ENCODE measurements around the gene GRID2IP. TPM values are rescaled to one million over a fixed set of nuclear protein-coding genes. Genes with fewer than 3 reads are reported as not detected.

The GRID2IP gene
- total RNA-seq, 4 donors from 2014 or later = 0.21 to 0.49 TPM; not detected in 2

- intact Hi-C loops (cut with DNase I; ENCODE audit: low total_unique reads) = no loop called here
- no peak overlapping the region for H3K4me3 ChIP-seq
- no peaks in the 10 kb centered on the region for H3K36me3 ChIP-seq
- H3K27me3 ChIP-seq = no peaks in the 10 kb centered on the region
- no peak overlapping the region for H3K27ac ChIP-seq
- TF ChIP-seq CTCF (IDR thresholded peaks at IDR 0.05) (no peak), POLR2A (IDR thresholded peaks at IDR 0.05) (no peak)
- no peaks in the 10 kb centered on the region for H3K9me3 ChIP-seq
- DNase-seq = no peak
- no peaks in the 10 kb centered on the region for H3K4me1 ChIP-seq
These were observed 16.6 kb upstream of the GRID2IP start for GRCh38 chr7:6567886-6568285.

GRCh38 chr7:6565655-6566054, 14.4 kb upstream of the GRID2IP start:
- H3K4me1 ChIP-seq = no peaks in the 10 kb centered on the region
- no peak for TF ChIP-seq CTCF (IDR thresholded peaks at IDR 0.05)
- no peak for TF ChIP-seq POLR2A (IDR thresholded peaks at IDR 0.05)
- H3K36me3 ChIP-seq = no peaks in the 10 kb centered on the region
- H3K27me3 ChIP-seq = no peaks in the 10 kb centered on the region
- intact Hi-C loops (cut with DNase I; ENCODE audit: low total_unique reads) = no loop called here
- DNase-seq = no peak
- H3K9me3 ChIP-seq = no peaks in the 10 kb centered on the region
- no peak overlapping the region for H3K27ac ChIP-seq
- H3K4me3 ChIP-seq = no peak overlapping the region

GRCh38 chr7:6563936-6564770, 12.9 kb upstream of the GRID2IP start:
- TF ChIP-seq CTCF (IDR thresholded peaks at IDR 0.05) (no peak), POLR2A (IDR thresholded peaks at IDR 0.05) (no peak)
- DNase-seq = no peak
- intact Hi-C loops (cut with DNase I; ENCODE audit: low total_unique reads) = no loop called here

GRCh38 chr7:6562106-6562505, 10.8 kb upstream of the GRID2IP start:
- Histone ChIP-seq H3K36me3 (no peaks in the 10 kb centered on the region), H3K4me1 (no peaks in the 10 kb centered on the region), H3K27me3 (no peaks in the 10 kb centered on the region), H3K9me3 (no peaks in the 10 kb centered on the region), H3K27ac (no peak overlapping the region), H3K4me3 (no peak overlapping the region)
- intact Hi-C loops (cut with DNase I; ENCODE audit: low total_unique reads) = no loop called here
- TF ChIP-seq POLR2A (IDR thresholded peaks at IDR 0.05) (no peak), CTCF (IDR thresholded peaks at IDR 0.05) (no peak)
- no peak for DNase-seq

More at GRCh38 chr7:6563936-6564770, 12.9 kb upstream of the GRID2IP start:
- no peaks in the 10 kb centered on the region for H3K4me1 ChIP-seq
- no peaks in the 10 kb centered on the region for H3K36me3 ChIP-seq
- H3K27ac ChIP-seq = no peak overlapping the region
- H3K4me3 ChIP-seq = no peak overlapping the region
- H3K27me3 ChIP-seq = no peaks in the 10 kb centered on the region
- no peaks in the 10 kb centered on the region for H3K9me3 ChIP-seq

GRCh38 chr7:6559896-6560295, 8.6 kb upstream of the GRID2IP start:
- DNase-seq = no peak
- H3K9me3 ChIP-seq = no peaks in the 10 kb centered on the region
- no peaks in the 10 kb centered on the region for H3K36me3 ChIP-seq
- no peak overlapping the region for H3K4me3 ChIP-seq
- TF ChIP-seq POLR2A (IDR thresholded peaks at IDR 0.05) (no peak), CTCF (IDR thresholded peaks at IDR 0.05) (no peak)
- H3K4me1 ChIP-seq = no peaks in the 10 kb centered on the region
- H3K27me3 ChIP-seq = no peaks in the 10 kb centered on the region
- intact Hi-C loops (cut with DNase I; ENCODE audit: low total_unique reads) = no loop called here
- no peak overlapping the region for H3K27ac ChIP-seq

All from uterus (tissue), 4 donors.